ENCODE measurements around the gene CD82.

Gene CD82

DNA sequence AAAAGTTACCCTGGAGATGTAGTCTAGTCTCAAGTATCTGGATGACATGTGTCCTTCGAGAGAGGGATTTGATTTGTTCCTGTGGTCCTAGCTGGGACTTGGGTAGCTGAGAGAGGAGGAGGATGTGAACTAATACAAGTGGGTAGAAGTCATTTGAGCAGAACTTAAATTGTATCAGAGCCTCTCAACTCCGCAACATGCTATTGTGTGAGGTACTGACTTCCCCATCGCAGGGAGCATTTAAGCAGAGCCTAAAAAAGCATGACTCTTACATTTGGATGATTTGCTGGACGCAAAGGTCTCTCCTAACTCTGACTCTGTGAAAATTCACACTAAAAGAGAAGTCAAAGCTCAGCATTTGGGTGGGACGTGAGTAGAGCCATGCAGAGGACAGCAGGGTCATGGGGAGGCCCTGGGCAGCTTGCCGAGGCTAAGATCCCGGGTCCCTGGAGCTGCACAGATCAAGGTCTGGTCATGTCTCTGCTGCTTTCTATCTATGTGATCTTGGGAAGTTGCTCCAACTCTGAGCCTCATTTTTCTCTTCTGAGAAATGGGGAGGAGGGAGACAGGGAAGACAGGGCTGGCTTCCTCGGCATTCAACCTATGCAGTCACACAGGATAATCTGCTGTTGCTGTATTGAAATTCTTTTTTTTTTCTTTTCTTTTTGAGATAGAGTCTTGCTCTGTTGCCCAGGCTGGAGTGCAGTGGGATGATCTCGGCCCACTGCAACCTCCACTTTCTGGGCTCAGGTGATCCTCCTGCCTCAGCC lies 44.9 kb downstream of the CD82 start:
- no peak for TF ChIP-seq SPI1 (IDR thresholded peaks at IDR 0.05; ENCODE audit: low read depth, low read length)
- no peak for TF ChIP-seq POLR2AphosphoS5 (IDR thresholded peaks at IDR 0.05; ENCODE audit: low read depth, low read length)
- no peak for TF ChIP-seq TAF1 (IDR thresholded peaks at IDR 0.05; ENCODE audit: low read depth, low read length)
- no peak for TF ChIP-seq POLR2A (IDR thresholded peaks at IDR 0.05; ENCODE audit: low read depth, low read length)
- FAIRE-seq = no peak

DNA sequence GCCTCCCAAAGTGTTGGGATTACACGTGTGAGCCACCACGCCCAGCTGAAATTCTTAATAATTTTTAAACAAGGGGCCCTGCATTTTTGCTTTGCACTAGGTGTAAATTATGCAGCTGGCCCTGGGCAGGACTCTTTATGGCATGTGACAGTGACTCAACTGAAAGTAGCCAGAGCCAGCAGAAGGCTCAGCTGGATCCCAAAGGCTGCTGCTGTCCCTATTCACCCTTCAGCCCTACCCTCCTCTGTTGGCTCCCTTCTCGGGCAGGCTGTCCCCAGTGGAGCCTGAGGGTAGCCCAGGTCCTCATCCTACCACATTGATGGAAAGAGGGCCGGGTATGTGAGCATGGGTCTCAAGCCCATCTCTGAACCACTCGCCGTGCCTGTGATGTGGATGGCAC lies 45.6 kb downstream of the CD82 start:
- TF ChIP-seq POLR2AphosphoS5 (IDR thresholded peaks at IDR 0.05; ENCODE audit: low read depth, low read length) (no peak), TAF1 (IDR thresholded peaks at IDR 0.05; ENCODE audit: low read depth, low read length) (no peak), SPI1 (IDR thresholded peaks at IDR 0.05; ENCODE audit: low read depth, low read length) (no peak), POU2F2 (IDR thresholded peaks at IDR 0.05; ENCODE audit: low read depth, low read length) (no peak), PAX5 (IDR thresholded peaks at IDR 0.05; ENCODE audit: insufficient read depth, low read length, severe bottlenecking) (no peak), POLR2A (IDR thresholded peaks at IDR 0.05; ENCODE audit: low read depth, low read length) (no peak)
- FAIRE-seq (no peak), DNase-seq (ENCODE audit: insufficient read length, low spot score) (no peak)

More for the DNA sequence above, 44.9 kb downstream of the CD82 start:
- DNase-seq (ENCODE audit: insufficient read length, low spot score) = no peak

DNA sequence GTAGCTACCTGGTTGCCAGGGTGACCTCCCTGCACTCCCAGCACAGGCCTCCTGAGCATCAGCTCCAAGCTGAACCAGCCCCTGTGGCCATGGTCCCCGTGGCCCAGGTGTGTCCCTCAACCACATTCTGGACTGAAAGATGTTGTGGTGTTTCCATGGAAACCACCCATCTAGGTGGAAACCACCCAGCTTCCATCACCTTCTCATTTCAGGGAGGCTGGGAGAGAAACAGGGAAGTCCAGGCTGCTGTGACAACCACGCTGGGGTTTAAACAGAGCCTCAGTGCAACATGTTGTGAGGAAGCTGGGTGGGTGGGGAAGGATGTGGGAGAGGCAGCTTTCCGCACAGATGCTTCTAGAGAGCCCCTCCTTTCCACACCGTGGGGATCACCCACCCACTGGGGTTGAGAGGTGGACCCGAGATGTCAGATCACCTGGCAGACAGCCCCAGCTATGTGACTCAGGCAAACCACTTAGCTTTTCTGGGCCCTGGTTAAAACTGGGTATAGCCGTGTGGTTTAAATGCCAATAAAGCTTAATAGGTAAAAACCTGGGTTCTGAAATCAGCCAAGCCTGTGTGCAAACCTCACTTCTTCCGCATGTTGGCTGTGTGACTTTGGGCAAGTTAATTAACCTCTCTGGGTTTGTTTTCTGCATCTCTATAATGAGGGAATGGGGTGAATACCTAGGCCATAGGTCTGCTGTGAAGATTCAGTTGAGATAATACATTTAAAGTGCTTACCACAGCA lies 46.4 kb downstream of the CD82 start:
- FAIRE-seq = peak; percentile 89
- TF ChIP-seq POLR2A (IDR thresholded peaks at IDR 0.05; ENCODE audit: low read depth, low read length) (0 out of 2 replicates have a peak, but pooled peaks have one; percentile 4), SPI1 (IDR thresholded peaks at IDR 0.05; ENCODE audit: low read depth, low read length) (peak; percentile 57; the same call in 1 of the 2 replicates), TAF1 (IDR thresholded peaks at IDR 0.05; ENCODE audit: low read depth, low read length) (no peak)
- DNase-seq (ENCODE audit: insufficient read length, low spot score) = no peak

DNA sequence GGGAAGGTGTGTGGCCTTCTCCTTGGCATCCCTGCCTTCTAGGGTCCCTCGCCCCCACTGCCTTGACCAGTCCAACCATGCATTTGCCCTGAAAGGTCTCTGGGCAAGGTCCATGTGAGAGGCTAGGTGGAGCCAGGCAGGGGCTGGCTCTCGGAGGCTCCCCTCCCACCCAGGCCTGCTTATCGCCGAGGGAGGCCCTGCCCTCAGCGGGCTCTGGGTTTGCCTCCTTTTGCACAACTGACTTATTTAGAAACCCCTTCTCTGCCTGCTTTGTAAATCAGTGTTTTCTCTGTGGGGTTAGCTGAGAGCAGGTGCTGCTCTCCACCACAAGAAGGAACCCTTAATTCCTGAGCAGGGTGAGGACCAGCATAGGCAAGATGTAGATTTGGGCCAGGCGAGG lies 47.7 kb downstream of the CD82 start:
- TF ChIP-seq POLR2A (IDR thresholded peaks at IDR 0.05; ENCODE audit: low read depth, low read length) (no peak), PAX5 (IDR thresholded peaks at IDR 0.05; ENCODE audit: insufficient read depth, low read length, severe bottlenecking) (no peak), POLR2AphosphoS5 (IDR thresholded peaks at IDR 0.05; ENCODE audit: low read depth, low read length) (no peak), POU2F2 (IDR thresholded peaks at IDR 0.05; ENCODE audit: low read depth, low read length) (no peak), SPI1 (IDR thresholded peaks at IDR 0.05; ENCODE audit: low read depth, low read length) (no peak)
- DNase-seq (ENCODE audit: insufficient read length, low spot score) = no peak
- FAIRE-seq = peak; percentile 86

GRCh38 chr11:44614281-44614775 lies 48.9 kb downstream of the CD82 start:
- TF ChIP-seq POU2F2 (IDR thresholded peaks at IDR 0.05; ENCODE audit: low read depth, low read length) = no peak
- TF ChIP-seq POLR2AphosphoS5 (IDR thresholded peaks at IDR 0.05; ENCODE audit: low read depth, low read length) = no peak
- TF ChIP-seq TAF1 (IDR thresholded peaks at IDR 0.05; ENCODE audit: low read depth, low read length) = no peak
- TF ChIP-seq SPI1 (IDR thresholded peaks at IDR 0.05; ENCODE audit: low read depth, low read length) = no peak
- TF ChIP-seq PAX5 (IDR thresholded peaks at IDR 0.05; ENCODE audit: insufficient read depth, low read length, severe bottlenecking) = no peak
- TF ChIP-seq POLR2A (IDR thresholded peaks at IDR 0.05; ENCODE audit: low read depth, low read length) = no peak
- FAIRE-seq (no peak), DNase-seq (ENCODE audit: insufficient read length, low spot score) (no peak)

DNA sequence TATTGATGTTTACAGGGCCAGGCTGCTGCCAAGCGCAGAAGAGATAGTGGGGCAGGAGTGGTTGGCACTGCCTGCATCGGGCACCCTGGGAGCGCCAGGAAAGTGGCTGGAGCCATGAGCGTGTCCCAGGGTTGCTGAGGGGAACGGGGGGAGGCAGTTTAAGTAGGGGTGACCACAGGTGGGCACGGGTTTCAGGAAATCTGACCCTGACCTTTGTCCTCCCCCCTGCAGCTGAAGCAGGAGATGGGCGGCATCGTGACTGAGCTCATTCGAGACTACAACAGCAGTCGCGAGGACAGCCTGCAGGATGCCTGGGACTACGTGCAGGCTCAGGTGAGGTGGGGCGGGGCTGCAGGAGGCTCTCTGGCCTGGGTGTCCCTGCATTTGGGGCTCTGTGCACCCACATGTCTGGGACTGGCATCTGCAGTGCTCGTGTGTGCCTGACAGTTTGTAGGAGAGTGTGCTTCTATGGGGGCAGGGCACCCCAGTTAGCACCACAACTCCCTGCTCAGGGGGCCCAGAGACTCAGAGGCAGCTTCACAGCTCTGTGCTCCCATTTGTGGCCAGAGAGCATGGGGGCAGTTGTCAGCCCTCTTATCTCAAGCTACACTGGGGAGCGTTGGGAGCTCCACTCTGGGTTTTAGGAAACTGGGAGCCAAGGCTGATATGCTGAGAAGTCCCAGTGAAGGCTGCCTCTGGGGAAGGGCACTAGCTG lies 49.7 kb downstream of the CD82 start:
- DNase-seq (ENCODE audit: insufficient read length, low spot score) = no peak
- FAIRE-seq = no peak
- TF ChIP-seq POLR2A (IDR thresholded peaks at IDR 0.05; ENCODE audit: low read depth, low read length) (no peak), TAF1 (IDR thresholded peaks at IDR 0.05; ENCODE audit: low read depth, low read length) (no peak), PAX5 (IDR thresholded peaks at IDR 0.05; ENCODE audit: insufficient read depth, low read length, severe bottlenecking) (no peak), POU2F2 (IDR thresholded peaks at IDR 0.05; ENCODE audit: low read depth, low read length) (no peak), POLR2AphosphoS5 (IDR thresholded peaks at IDR 0.05; ENCODE audit: low read depth, low read length) (no peak), SPI1 (IDR thresholded peaks at IDR 0.05; ENCODE audit: low read depth, low read length) (no peak)

DNA sequence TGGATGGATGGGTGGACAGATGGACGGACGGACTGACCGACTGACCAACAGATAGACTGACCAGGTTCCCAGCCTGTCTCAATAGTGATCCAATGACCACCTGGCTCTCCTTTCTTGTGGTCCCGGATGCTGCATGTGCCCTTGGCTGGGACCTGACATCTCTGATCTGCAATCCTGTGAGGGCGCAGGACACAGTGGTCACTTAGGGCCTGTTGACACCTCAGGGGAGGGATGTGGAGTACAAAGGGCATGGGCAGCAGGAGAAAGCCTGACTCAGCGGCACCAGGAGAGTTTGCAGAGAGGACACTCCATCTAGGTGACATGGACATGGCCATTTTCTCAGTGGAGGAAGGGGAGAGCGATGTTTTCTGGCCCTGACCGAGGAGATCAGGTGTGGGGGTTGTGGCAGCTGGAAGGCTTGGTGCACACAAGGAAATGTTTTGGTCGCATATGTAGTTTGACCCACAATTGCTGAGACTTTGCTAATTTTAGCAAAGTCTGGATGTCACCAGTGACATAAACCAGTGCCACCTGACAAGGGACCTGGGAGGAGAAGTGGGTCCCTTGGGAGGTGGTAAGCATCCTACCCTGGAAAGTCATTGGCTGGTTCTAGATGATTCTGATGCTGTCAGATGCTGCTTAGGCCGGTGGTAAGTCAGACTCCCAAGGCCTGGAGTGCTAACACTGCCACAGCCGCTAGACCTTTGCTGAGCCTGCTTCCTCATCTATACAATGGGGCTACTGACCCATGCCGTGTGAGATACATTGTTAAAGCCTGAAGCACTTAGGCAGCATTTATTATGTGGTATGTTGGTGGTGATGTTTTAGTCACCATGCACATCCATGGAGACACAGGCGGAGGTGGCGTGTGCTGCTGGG lies 50.7 kb downstream of the CD82 start:
- TF ChIP-seq TAF1 (IDR thresholded peaks at IDR 0.05; ENCODE audit: low read depth, low read length) = no peak
- no peak for TF ChIP-seq POLR2A (IDR thresholded peaks at IDR 0.05; ENCODE audit: low read depth, low read length)
- no peak for TF ChIP-seq POU2F2 (IDR thresholded peaks at IDR 0.05; ENCODE audit: low read depth, low read length)
- no peak for TF ChIP-seq POLR2AphosphoS5 (IDR thresholded peaks at IDR 0.05; ENCODE audit: low read depth, low read length)
- TF ChIP-seq SPI1 (IDR thresholded peaks at IDR 0.05; ENCODE audit: low read depth, low read length) = no peak
- no peak for TF ChIP-seq PAX5 (IDR thresholded peaks at IDR 0.05; ENCODE audit: insufficient read depth, low read length, severe bottlenecking)
- no peak for FAIRE-seq

DNA sequence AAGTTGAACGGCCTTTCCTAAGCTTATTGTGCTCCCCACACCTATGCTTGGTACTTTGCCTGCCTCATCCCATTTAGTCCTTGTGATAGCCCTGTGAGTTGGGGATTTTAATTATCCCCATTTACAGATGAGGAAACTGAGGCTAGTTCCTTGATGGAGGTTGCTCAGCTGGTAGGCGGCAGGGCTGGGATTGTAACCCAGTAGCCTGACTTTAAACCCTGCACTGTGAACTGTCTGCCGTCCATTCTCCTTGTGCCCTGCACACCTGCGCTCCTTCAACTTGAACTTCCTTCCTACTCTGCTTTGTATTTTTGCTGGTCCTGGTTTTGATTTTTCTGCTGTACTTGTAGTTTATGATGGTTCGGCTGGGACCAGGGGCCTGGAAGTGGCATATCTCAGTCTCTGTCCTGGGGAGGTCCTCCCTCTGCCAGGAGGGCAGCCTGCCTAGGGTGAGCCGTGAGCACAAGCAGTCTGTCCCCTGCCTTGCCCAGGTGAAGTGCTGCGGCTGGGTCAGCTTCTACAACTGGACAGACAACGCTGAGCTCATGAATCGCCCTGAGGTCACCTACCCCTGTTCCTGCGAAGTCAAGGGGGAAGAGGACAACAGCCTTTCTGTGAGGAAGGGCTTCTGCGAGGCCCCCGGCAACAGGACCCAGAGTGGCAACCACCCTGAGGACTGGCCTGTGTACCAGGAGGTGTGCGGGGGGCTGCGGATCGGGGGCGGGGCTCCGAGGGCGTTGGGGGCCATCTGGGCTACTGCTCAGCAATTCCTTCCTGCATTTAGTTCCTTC lies 52.4 kb downstream of the CD82 start:
- TF ChIP-seq POLR2AphosphoS5 (IDR thresholded peaks at IDR 0.05; ENCODE audit: low read depth, low read length) (no peak), POLR2A (IDR thresholded peaks at IDR 0.05; ENCODE audit: low read depth, low read length) (no peak)
- DNase-seq (ENCODE audit: insufficient read length, low spot score) (no peak), FAIRE-seq (no peak)

More for the DNA sequence above, 50.7 kb downstream of the CD82 start:
- no peak for DNase-seq (ENCODE audit: insufficient read length, low spot score)
